ENCODE measurements around the gene MIA.

MIA gene

GRCh38 chr19:40750058-40750873 is 25.1 kb upstream of the MIA start, which contains the start of gene ACTMAP (continued):
- TF ChIP-seq ZNF391 (tag by site-specific recombination; IDR thresholded peaks at IDR 0.05; ENCODE audit: borderline replicate concordance, low read depth) (peak; percentile 91; the same call in 1 of the 2 replicates), ZNF426 (tag by site-specific recombination; IDR thresholded peaks at IDR 0.05) (no peak), REPIN1 (tag by site-specific recombination; IDR thresholded peaks at IDR 0.05; ENCODE audit: low read depth) (peak; percentile 52; the same call in 1 of the 2 replicates), TSHZ1 (tag by site-specific recombination; IDR thresholded peaks at IDR 0.05; ENCODE audit: borderline replicate concordance) (peak; percentile 63), ZBTB44 (tag by site-specific recombination; IDR thresholded peaks at IDR 0.05) (0 out of 2 replicates have a peak, but pooled peaks have one; percentile 52), ZNF610 (tag by site-specific recombination; IDR thresholded peaks at IDR 0.05; ENCODE audit: borderline replicate concordance) (peak; percentile 91), ZNF354C (tag by site-specific recombination; IDR thresholded peaks at IDR 0.05; ENCODE audit: borderline replicate concordance, low read depth) (no peak), GLI4 (tag by site-specific recombination; IDR thresholded peaks at IDR 0.05) (no peak), ZBTB20 (tag by site-specific recombination; IDR thresholded peaks at IDR 0.05) (peak; percentile 31; the same call in 1 of the 2 replicates), ZNF140 (tag by site-specific recombination; IDR thresholded peaks at IDR 0.05) (no peak; the same call in 1 of the 2 replicates), ZNF26 (tag by site-specific recombination; IDR thresholded peaks at IDR 0.05) (no peak), ZNF677 (tag by site-specific recombination; IDR thresholded peaks at IDR 0.05) (no peak), SP3 (tag by site-specific recombination; IDR thresholded peaks at IDR 0.05) (peak; percentile 100), AEBP2 (tag by site-specific recombination; IDR thresholded peaks at IDR 0.05; ENCODE audit: borderline replicate concordance) (no peak), ZNF24 (tag by site-specific recombination; IDR thresholded peaks at IDR 0.05) (peak; percentile 98), ZNF211 (tag by site-specific recombination; IDR thresholded peaks at IDR 0.05; ENCODE audit: low read depth) (no peak), YY1 (tag by site-specific recombination; IDR thresholded peaks at IDR 0.05) (no peak; the same call in 1 of the 2 replicates), ZNF133 (tag by site-specific recombination; IDR thresholded peaks at IDR 0.05) (no peak), ZSCAN16 (tag by site-specific recombination; IDR thresholded peaks at IDR 0.05) (no peak), ZNF843 (tag by site-specific recombination; IDR thresholded peaks at IDR 0.05) (peak; percentile 71), HOXC10 (CRISPR knock-in tag; IDR thresholded peaks at IDR 0.05) (no peak), ZNF174 (tag by site-specific recombination; IDR thresholded peaks at IDR 0.05) (no peak), GFI1B (tag by site-specific recombination; IDR thresholded peaks at IDR 0.05) (peak; percentile 70), BCL11B (tag by site-specific recombination; IDR thresholded peaks at IDR 0.05; ENCODE audit: low read depth) (peak; percentile 100), ZNF571 (tag by site-specific recombination; IDR thresholded peaks at IDR 0.05) (no peak), ZBTB26 (tag by site-specific recombination; optimal IDR thresholded peaks at IDR 0.05) (no peak), ZNF19 (tag by site-specific recombination; IDR thresholded peaks at IDR 0.05; ENCODE audit: low read depth) (no peak), ZNF624 (tag by site-specific recombination; IDR thresholded peaks at IDR 0.05) (no peak), ELK4 (IDR thresholded peaks at IDR 0.05; ENCODE audit: borderline replicate concordance, low read depth, low read length) (no peak)
